ENCODE measurements around the gene UMODL1. TPM values are rescaled to one million over a fixed set of nuclear protein-coding genes. Genes with fewer than 3 reads are reported as not detected.

Gene UMODL1
- total RNA-seq, 1 donor from 2014 or later = 0.19 TPM

DNA sequence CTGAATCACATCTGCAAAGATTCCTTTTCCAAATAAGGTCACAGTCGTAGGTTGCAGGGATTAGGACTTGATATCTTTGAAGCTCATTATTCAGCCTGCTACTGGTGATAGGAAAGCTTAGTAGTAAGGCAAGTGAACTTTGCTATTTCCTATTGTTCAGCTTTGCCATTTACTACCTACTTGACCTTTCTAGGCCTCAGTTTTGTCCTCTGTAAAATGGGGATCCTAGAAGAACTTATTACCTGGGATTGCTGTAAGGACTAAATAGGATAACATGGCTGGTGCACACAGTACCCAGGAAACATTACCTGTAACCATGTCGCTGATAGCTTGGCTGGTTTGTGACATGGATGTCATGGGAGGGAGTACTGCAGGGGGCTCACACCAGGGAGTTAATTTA lies 24.5 kb downstream of the UMODL1 start:
- H3K27ac Mint-ChIP-seq = no peak overlapping the region

DNA sequence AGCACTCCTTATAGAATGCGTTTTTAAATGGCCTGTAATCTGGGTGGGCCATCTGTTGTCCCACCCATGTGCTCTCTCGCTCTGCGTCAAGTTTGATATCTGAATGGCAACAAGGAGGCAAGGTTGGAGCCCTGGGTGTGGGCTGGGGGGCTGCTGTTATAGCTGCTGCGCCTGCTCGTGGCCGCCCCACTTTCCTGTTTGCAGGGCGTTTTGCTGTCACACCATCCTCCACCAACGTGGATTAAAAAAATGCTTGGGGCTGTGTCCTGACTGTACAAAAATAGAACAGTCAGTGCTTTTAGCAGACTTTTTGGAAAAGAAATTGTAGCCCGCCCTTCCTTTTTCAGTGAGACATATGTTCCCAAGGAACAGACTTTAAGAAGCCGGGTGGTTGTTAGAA lies 25.4 kb downstream of the UMODL1 start:
- no peak for DNase-seq (ENCODE audit: low spot score, unreplicated experiment)
- H3K9me3 Mint-ChIP-seq (ENCODE audit: low read depth) = peaks cover 4% of the 10 kb centered on the region
- H3K4me1 Mint-ChIP-seq (ENCODE audit: low read depth) = peaks cover 2% of the 10 kb centered on the region
- no peak overlapping the region for H3K4me3 Mint-ChIP-seq (ENCODE audit: low read depth)
- peaks cover 5% of the 10 kb centered on the region for H3K27me3 Mint-ChIP-seq
- TF ChIP-seq, protein P1, sequence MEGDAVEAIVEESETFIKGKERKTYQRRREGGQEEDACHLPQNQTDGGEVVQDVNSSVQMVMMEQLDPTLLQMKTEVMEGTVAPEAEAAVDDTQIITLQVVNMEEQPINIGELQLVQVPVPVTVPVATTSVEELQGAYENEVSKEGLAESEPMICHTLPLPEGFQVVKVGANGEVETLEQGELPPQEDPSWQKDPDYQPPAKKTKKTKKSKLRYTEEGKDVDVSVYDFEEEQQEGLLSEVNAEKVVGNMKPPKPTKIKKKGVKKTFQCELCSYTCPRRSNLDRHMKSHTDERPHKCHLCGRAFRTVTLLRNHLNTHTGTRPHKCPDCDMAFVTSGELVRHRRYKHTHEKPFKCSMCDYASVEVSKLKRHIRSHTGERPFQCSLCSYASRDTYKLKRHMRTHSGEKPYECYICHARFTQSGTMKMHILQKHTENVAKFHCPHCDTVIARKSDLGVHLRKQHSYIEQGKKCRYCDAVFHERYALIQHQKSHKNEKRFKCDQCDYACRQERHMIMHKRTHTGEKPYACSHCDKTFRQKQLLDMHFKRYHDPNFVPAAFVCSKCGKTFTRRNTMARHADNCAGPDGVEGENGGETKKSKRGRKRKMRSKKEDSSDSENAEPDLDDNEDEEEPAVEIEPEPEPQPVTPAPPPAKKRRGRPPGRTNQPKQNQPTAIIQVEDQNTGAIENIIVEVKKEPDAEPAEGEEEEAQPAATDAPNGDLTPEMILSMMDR (IDR thresholded peaks at IDR 0.05; ENCODE audit: unreplicated experiment) = no peak
- H3K36me3 Mint-ChIP-seq (ENCODE audit: insufficient read depth) = peaks cover 2% of the 10 kb centered on the region
- H3K27ac Mint-ChIP-seq = no peak overlapping the region

More for the DNA sequence above, 24.5 kb downstream of the UMODL1 start:
- no peak for DNase-seq (ENCODE audit: low spot score, unreplicated experiment)
- no peak overlapping the region for H3K4me3 Mint-ChIP-seq (ENCODE audit: low read depth)
- TF ChIP-seq, protein P1 (IDR thresholded peaks at IDR 0.05; ENCODE audit: unreplicated experiment) = no peak
- peaks cover 4% of the 10 kb centered on the region for H3K9me3 Mint-ChIP-seq (ENCODE audit: low read depth)
- H3K27me3 Mint-ChIP-seq = peaks cover 11% of the 10 kb centered on the region
- H3K36me3 Mint-ChIP-seq (ENCODE audit: insufficient read depth) = peaks cover 2% of the 10 kb centered on the region
- H3K4me1 Mint-ChIP-seq (ENCODE audit: low read depth) = peaks cover 2% of the 10 kb centered on the region

DNA sequence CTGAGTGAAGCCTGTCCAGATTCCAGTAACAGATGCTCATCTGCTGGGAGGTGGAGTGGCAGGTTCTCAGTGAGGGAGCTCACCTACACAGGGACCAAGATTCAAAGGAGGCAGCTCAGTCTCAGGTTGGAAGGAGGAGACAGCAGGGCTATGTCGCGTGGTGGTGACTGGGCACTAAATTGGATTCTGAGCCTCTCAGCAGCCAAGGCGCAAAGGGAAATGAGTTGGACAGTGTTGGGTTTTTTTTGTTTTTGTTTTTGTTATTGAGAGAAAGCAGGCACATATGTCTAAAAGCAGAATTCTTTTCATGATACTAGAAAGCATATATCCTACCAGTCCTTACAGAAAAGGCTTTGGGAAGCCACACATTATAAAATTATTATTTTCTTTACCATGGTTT lies 26.2 kb downstream of the UMODL1 start:
- Mint-ChIP-seq H3K27me3 (no peaks in the 10 kb centered on the region), H3K9me3 (ENCODE audit: low read depth) (peaks cover 4% of the 10 kb centered on the region), H3K27ac (no peak overlapping the region), H3K4me1 (ENCODE audit: low read depth) (peaks cover 4% of the 10 kb centered on the region), H3K36me3 (ENCODE audit: insufficient read depth) (peaks cover 2% of the 10 kb centered on the region), H3K4me3 (ENCODE audit: low read depth) (no peak overlapping the region)
- TF ChIP-seq, protein P1 (IDR thresholded peaks at IDR 0.05; ENCODE audit: unreplicated experiment) = no peak
- no peak for DNase-seq (ENCODE audit: low spot score, unreplicated experiment)

DNA sequence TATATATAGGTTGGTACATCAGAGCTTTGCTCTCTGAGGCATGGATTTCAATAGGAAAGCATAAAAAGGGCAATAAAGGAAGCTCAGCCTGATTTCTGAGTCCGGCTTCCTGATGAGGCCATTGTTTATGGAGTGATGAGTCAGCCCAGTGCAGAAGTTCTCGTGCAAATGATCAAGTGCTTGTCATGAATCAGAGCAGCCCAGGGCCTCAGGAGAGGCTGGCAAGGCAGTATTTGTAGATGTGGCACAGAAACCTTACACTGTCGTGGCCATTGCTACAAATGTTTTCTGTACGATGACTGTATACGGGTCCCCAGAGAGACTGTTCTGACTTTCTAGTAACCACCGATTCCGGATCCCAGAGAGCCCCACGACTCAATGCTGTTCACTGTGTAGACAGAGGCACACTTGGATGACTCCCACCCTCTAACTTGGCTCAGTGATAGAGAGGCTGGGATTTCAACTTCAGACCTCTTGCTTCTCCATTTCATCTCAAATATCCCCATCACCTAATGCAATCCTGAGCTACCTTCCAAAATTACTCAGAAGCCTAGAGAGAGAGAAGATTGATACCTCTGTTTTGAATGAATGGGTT lies 26.8 kb downstream of the UMODL1 start:
- Mint-ChIP-seq H3K4me3 (ENCODE audit: low read depth) (no peak overlapping the region), H3K9me3 (ENCODE audit: low read depth) (peaks cover 4% of the 10 kb centered on the region), H3K27ac (no peak overlapping the region), H3K36me3 (ENCODE audit: insufficient read depth) (peaks cover 2% of the 10 kb centered on the region), H3K4me1 (ENCODE audit: low read depth) (peaks cover 8% of the 10 kb centered on the region), H3K27me3 (no peaks in the 10 kb centered on the region)
- DNase-seq (ENCODE audit: low spot score, unreplicated experiment) = no peak
- TF ChIP-seq, protein P1 (IDR thresholded peaks at IDR 0.05; ENCODE audit: unreplicated experiment) = no peak

DNA sequence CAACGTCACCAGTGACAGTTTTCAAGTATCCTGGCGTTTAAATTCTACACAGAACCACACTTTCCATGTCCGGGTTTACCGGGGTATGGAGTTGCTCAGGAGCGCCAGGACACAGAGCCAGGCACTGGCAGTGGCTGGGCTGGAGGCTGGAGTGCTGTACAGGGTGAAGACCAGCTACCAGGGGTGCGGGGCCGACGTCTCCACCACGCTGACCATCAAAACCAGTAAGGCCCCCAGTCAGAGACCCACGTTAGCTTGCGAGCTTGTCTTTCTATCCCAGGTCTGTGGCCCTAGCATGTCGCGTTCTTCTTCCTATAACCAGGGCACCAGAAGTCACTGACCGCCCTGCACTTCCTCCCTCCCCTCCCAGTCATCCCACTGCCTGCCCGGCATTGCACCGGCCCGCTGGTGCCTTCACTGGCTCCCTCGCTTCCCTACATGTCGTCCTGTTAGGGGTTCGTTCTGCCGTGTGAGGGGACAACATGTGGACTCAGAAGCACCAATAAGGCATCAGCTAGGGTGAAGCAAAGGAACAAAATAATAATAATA lies 27.9 kb downstream of the UMODL1 start:
- peaks cover 4% of the 10 kb centered on the region for H3K9me3 Mint-ChIP-seq (ENCODE audit: low read depth)
- H3K27ac Mint-ChIP-seq = no peak overlapping the region
- TF ChIP-seq, protein P1 (IDR thresholded peaks at IDR 0.05; ENCODE audit: unreplicated experiment) = no peak
- peaks cover 2% of the 10 kb centered on the region for H3K36me3 Mint-ChIP-seq (ENCODE audit: insufficient read depth)
- no peak overlapping the region for H3K4me3 Mint-ChIP-seq (ENCODE audit: low read depth)
- H3K4me1 Mint-ChIP-seq (ENCODE audit: low read depth) = peaks cover 15% of the 10 kb centered on the region
- no peak for DNase-seq (ENCODE audit: low spot score, unreplicated experiment)
- H3K27me3 Mint-ChIP-seq = no peaks in the 10 kb centered on the region
